Endometrial microvascular endothelial cells (primary cell): ENCODE measurements around the gene ZNF200. TPM values are rescaled to one million over a fixed set of nuclear protein-coding genes. Genes with fewer than 3 reads are reported as not detected.
"Not testable (repeated sequence)": the region's sequence is repeated elsewhere in the genome, so short reads cannot be mapped to it uniquely, and the experiment has no call there.

ENCODE experiments used
- in situ Hi-C: cut with HindIII; loops from 2 replicates; pipeline ENCODE4 v1.10.0; 2017; ENCODE audit warnings: low sequenced_read_pairs, low pct_unique_long_range_greater_than_20kb; ENCODE audit errors: inconsistent ontology term
- total RNA-seq: library from RNA; depleted of rRNA; stranded (reverse); fragments of >200 nt; gene quantifications from one replicate; pipeline ENCODE4 v1.2.3, GENCODE V29; 2015; ENCODE audit errors: inconsistent ontology term

ZNF200 gene
- total RNA-seq = 9.8 TPM

DNA sequence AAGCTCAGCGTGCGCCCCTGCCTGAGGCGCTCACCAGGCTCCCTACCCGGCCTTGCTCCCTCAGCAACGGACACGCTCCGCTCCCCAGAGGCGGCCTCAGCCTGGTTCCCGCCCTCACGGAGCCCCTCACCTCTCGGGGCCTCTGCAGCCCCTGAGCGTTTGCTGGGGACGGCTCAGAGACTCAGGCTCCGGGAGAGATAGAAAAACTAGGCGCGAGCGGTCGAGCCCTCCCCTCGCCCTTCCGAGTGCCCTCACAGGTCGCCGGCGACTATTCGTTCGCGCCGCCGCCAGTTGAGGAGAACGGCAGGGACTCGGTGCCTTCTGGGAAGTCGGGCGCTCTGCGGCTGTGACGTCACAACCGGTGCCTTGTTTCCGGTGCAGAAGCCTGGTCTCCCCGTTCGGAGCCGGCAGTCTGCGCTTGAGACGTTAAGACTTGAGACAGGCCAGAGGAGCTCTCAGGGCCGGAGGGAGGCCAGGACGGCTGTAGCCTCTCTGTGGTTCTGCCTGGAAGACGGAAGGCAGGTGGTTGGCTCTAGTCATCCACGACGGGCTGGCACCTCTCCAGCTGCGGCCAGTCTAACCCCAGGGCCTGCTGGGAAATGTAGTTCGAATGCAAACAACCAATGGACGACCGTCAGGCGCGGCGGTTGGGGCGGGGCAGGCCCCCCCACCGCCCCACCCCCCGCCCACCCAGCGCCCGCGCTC is at the start of gene ZNF200:
TSS of gene ZNF200 (minus strand) at position 302 of the 705 bp plus-strand sequence. CDS start 1,403 bp downstream, outside the sequence.
- in situ Hi-C loops = no loop called here

DNA sequence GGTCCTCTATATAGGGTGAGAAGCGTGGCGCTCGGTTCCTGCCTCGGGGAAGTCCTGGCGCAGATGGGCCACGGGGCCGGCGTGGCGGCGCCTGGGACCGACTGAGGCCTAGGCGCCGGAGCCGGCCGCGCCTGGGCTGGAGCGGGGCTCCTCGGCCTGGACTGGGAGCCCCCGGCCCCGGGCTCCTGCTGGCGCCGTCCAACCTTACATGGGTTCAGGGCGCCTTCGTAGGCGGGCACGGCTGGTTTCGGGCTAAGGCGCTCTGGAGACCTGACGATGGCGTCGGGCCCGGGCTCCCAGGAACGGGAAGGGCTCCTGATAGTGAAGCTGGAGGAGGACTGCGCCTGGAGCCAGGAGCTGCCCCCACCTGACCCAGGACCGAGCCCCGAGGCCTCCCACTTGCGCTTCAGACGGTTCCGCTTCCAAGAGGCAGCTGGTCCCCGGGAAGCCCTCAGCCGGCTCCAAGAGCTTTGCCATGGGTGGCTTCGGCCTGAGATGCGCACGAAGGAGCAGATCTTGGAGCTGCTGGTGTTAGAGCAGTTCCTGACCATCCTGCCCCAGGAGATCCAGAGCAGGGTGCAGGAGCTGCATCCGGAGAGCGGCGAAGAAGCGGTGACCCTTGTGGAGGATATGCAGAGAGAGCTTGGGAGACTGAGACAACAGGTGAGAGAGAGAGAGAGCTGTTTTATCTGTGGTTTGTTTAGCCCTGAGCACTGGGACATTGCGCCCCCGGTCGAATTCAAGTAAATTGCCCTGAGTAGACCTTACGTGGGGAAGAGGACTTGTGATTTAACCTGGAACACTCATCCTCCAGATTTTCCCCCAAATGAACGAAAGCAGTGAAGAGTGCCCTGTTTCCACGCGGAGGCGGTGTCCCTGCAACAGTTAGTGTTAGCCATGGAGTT is 48.8 kb upstream of the ZNF200 start:
- in situ Hi-C loops = no loop called here

GRCh38 chr16:3282730-3283542 is 48.0 kb upstream of the ZNF200 start, which contains the start of gene ZNF263:
ZNF263 (plus strand) TSS chr16:3283491; CDS start chr16:3283819, 328 bp downstream.
- in situ Hi-C loops = no loop called here

GRCh38 chr16:3282103-3282729 is 47.3 kb upstream of the ZNF200 start:
- in situ Hi-C loops = no loop called here

DNA sequence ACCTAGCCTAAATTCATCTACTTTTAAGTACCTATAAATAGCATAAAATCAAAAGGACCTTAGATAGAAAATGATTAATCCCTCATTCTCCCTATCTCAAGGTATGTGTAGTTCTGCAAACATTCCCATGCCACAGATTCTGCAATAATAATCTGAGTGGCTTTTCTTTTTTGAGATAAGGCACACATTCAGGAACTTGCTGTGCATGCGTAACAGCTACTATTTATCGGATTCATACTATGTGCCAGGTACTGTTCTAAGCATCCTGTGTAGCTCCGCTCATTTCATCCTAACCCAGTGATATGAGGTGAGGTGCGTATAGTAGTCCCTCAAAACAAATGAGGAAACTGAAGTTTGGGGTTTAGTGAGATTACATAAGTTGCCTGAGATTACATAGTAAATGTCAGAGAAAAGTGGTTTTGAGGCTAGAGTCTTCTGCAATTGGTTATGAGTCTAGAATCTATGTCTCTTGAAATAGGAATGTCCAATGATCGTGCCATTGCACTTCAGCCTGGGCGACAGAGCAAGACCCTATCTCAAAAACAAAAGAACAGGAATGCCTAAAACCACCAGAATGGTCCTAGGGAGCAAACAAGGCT is 46.4 kb upstream of the ZNF200 start:
- in situ Hi-C loops = no loop called here

GRCh38 chr16:3276679-3277078 is 41.7 kb upstream of the ZNF200 start:
- in situ Hi-C loops = no loop called here

- in situ Hi-C loops = no loop called here
Measured at GRCh38 chr16:3274947-3275346, 40.0 kb upstream of the ZNF200 start.

- in situ Hi-C loops = no loop called here
Measured at GRCh38 chr16:3274490-3274889, 39.5 kb upstream of the ZNF200 start.

- in situ Hi-C loops = not testable (repeated sequence)
Measured at GRCh38 chr16:3271281-3271680, 36.3 kb upstream of the ZNF200 start.

GRCh38 chr16:3270718-3271117 is 35.8 kb upstream of the ZNF200 start:
- in situ Hi-C loops = not testable (repeated sequence)

DNA sequence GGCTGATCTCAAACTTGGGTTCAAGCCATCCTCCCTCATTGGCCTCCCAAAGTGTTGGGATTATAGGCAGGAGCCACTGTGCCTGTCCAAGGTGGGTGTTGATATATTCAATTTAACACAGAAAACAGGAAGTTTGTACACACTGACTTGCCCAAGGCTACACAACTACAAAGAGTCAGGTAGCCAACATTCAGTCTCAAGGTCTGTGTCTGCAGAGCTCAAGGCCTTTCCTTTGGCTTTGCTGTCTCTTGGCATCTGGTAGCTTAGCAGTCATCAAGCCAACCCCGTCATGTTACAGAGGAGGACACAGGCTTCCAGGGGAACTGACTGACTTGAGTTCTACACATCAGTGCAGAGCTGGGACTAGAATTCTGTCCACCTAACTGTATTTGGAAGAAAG is 33.3 kb upstream of the ZNF200 start:
- in situ Hi-C loops = no loop called here

- in situ Hi-C loops = no loop called here
Measured at GRCh38 chr16:3266873-3267537, 32.0 kb upstream of the ZNF200 start.

DNA sequence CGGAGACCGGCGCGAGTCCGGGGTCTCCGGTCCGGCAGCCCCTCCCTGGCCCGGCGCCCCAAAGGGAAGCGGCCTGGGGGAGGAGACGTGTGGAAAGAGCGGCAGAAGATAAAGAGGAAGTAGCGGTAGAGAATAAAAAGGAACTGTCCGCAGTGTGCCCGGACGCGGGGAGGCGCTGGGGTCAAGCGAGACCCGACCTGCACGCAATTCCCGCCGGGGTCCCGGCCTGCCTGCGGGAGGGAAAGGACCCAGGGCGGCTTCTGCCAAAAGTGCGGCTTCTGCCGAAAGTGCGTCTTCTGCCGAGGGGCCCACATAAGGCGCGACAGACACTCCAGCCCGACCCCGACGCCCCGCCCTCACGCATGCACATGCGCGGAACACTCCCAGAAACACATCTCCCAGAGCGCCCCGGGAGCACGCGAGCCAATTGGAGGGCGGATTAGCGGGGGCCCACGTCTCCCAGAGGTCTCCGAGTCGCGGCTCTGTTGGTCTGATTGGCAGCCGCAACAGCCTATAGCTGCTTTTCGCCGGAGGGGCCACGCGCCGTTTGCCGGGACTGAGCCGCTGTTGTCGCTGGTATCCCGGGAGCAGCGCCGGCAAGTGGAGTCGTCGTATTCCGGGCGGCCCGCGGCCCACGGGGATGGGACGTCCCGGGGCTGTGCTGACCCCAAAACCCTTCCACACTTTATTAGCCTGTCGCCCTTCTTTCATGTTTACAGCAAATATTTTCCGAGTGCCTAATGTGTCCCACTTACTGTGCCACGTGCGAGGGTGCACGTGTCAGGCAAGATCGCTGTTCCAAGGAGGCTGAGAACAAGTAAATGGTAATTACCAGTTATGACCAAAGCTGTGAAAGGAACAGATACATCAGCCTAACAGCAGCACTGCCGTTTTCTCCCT is 29.4 kb upstream of the ZNF200 start:
- in situ Hi-C loops = no loop called here

- in situ Hi-C loops = no loop called here
Measured at GRCh38 chr16:3262517-3262916, 27.6 kb upstream of the ZNF200 start.

DNA sequence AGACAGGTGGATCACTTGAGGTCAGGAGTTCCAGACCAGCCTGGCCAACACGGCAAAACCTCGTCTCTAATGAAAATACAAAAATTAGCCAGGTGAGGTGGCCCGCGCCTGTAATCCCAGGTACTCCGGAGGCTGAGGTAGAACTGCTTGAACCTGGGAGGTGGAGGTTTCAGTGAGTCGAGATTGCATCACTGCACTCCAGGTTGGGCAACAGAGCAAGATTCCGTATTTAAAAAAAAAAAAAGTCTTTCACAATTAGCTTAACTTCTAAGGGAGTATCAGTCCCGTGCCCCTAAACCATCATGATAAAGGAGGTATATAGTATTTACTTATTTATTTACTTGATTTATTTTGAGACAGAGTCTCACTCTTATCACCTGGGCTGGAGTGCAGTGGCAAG is 24.9 kb upstream of the ZNF200 start:
- in situ Hi-C loops = no loop called here

DNA sequence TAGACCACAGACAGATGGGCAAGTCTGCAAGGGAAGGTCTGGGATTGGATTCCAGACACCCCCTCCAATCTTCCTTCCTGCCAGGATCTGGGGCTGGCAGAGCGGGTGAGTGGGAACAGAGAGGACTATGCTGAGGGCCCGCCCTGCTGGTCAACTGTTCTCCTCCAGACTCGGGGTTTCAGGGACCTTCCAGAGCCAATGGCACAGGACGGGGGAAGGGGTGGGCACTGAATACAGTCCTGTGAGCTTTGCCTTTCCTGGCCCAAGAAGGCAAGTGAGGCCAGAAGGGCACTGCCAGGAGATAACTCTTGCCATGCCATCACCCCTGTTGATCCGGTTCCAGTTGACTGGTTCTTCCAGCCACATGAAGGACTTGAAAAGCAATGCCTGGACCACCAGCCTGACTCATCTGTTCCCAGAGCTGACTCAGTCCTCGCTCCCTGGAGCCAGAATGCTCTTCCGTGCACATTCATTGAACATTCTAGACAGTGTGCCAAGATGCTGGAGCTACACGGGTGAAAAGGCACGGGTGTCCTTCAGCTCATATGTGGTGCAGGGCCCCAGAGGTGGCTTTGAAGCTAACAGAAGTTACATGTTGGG is 22.0 kb upstream of the ZNF200 start:
- in situ Hi-C loops = no loop called here
